Activated CD4-positive, alpha-beta T cell treated with anti-CD3 and anti-CD28 coated beads, Interleukin-2, amount 50 U/mL, for 1 hour (primary cell): ENCODE data around the gene SPINDOC.
"Not testable (repeated sequence)": the region's sequence is repeated elsewhere in the genome, so short reads cannot be mapped to it uniquely, and the experiment has no call there.

ENCODE experiments used
- DNase-seq: peaks from one replicate; pipeline ENCODE4 v3.0.0-alpha.2; 2020

Gene SPINDOC

GRCh38 chr11:63791495-63792167 lies 21.6 kb upstream of the SPINDOC start:
- no peak for DNase-seq

GRCh38 chr11:63793161-63793560 lies 20.1 kb upstream of the SPINDOC start:
- no peak for DNase-seq

GRCh38 chr11:63795066-63795465 lies 18.2 kb upstream of the SPINDOC start:
- no peak for DNase-seq

- DNase-seq = no peak
Observed at GRCh38 chr11:63800921-63801320, 12.3 kb upstream of the SPINDOC start.

- no peak for DNase-seq
Observed at GRCh38 chr11:63802637-63803414, 10.4 kb upstream of the SPINDOC start.

- no peak for DNase-seq
Observed at GRCh38 chr11:63804259-63804658, 9.0 kb upstream of the SPINDOC start.

GRCh38 chr11:63805844-63806415 lies 7.3 kb upstream of the SPINDOC start:
- no peak for DNase-seq

- not testable (repeated sequence) for DNase-seq
Observed at GRCh38 chr11:63810383-63810782, 2.9 kb upstream of the SPINDOC start.

- no peak for DNase-seq
Observed at GRCh38 chr11:63811522-63811921, 1.7 kb upstream of the SPINDOC start.

GRCh38 chr11:63813563-63814382 lies 517 bp downstream of the SPINDOC start:
- peak; percentile 13 for DNase-seq

- no peak for DNase-seq
Observed at GRCh38 chr11:63814383-63814736, 1.1 kb downstream of the SPINDOC start.

GRCh38 chr11:63816166-63816565 lies 2.9 kb downstream of the SPINDOC start:
- no peak for DNase-seq

- no peak for DNase-seq
Observed at GRCh38 chr11:63816732-63817131, 3.5 kb downstream of the SPINDOC start.

GRCh38 chr11:63817758-63818498 lies 4.7 kb downstream of the SPINDOC start:
- DNase-seq = no peak

- DNase-seq = no peak
Observed at GRCh38 chr11:63818609-63819008, 5.4 kb downstream of the SPINDOC start.

- no peak for DNase-seq
Observed at GRCh38 chr11:63821411-63821810, 8.2 kb downstream of the SPINDOC start.

GRCh38 chr11:63826471-63827190 lies 13.4 kb downstream of the SPINDOC start:
- DNase-seq = no peak

GRCh38 chr11:63829823-63830489 lies 16.7 kb downstream of the SPINDOC start:
- no peak for DNase-seq

GRCh38 chr11:63831326-63831725 lies 18.1 kb downstream of the SPINDOC start:
- DNase-seq = no peak

GRCh38 chr11:63832336-63832735 lies 19.1 kb downstream of the SPINDOC start:
- no peak for DNase-seq

GRCh38 chr11:63833048-63833447 lies 19.8 kb downstream of the SPINDOC start:
- no peak for DNase-seq
